Prostate gland (tissue), 2 donors: ENCODE data around the gene CSMD2. TPM values are rescaled to one million over a fixed set of nuclear protein-coding genes. Genes with fewer than 3 reads are reported as not detected.
A peak's percentile ranks its signal among the peaks of the same experiment; 100 is the strongest.

Experiments used
- DNase-seq: peaks from one replicate; pipeline ENCODE4 v3.0.0-alpha.2; 2019; ENCODE audit warnings: low spot score
- H3K27ac ChIP-seq, 2 donors: fragments of 200-600 bp; sonication (generic); 2 replicates each; pipeline ENCODE4 v1.5.1; 2017 to 2019
- H3K27me3 ChIP-seq: fragments of 200-600 bp; sonication (generic); replicated peaks from 2 replicates; pipeline ENCODE4 v1.5.1; 2019; ENCODE audit not compliant: insufficient read depth
- H3K36me3 ChIP-seq, 2 donors: fragments of 200-600 bp; sonication (generic); 1 replicate in 1 of 2; 2 replicates in 1 of 2; pipeline versions ENCODE4 v1.5.1 to v1.8.1; 2017 to 2019
- H3K4me1 ChIP-seq: fragments of 200-600 bp; sonication (generic); replicated peaks from 2 replicates; pipeline ENCODE4 v1.5.1; 2019
- H3K4me3 ChIP-seq, 2 donors: fragments of 200-600 bp; sonication (generic); 2 replicates each; pipeline ENCODE4 v1.5.1; 2017 to 2019
- H3K9me3 ChIP-seq: fragments of 200-600 bp; sonication (generic); 2 replicates; pipeline ENCODE4 v1.5.1; 2017
- POLR2A ChIP-seq: fragments of 450-650 bp; IDR thresholded peaks from one replicate; pipeline ENCODE4 v1.6.1; 2016; ENCODE audit warnings: antibody characterized with exemption, mild to moderate bottlenecking
- POLR2AphosphoS5 ChIP-seq: sonication (generic); formaldehyde crosslinking; IDR thresholded peaks from one replicate; pipeline ENCODE4 v1.6.1; 2017; ENCODE audit warnings: antibody characterized with exemption
- WGBS: methylation state at CpG from one replicate; pipeline ENCODE4 v1.1.5; 2018; 5-methylcytosine and 5-hydroxymethylcytosine counted together
- intact Hi-C: fragments of 100-400 bp; cut with DNase I; formaldehyde crosslinking; loops from one replicate; pipeline ENCODE4 v1.14.2; 2022
- total RNA-seq, 2 donors: library from RNA; depleted of rRNA; stranded (reverse); fragments of >200 nt; gene quantifications; one replicate each; pipeline ENCODE4 v1.1.0, GENCODE V29; 2016
- TF ChIP-seq, protein P1 (sequence below), 4 experiments: fragments of 200-600 bp in 2 of 4; fragments of 450-650 bp in 2 of 4; sonication (generic) in 2 of 4; IDR thresholded peaks; 1 replicate in 3 of 4; 2 replicates in 1 of 4; pipeline ENCODE4 v1.5.1; 2016 to 2019; ENCODE audit warnings: antibody characterized with exemption in 4 of 4, mild to moderate bottlenecking in 2 of 4, moderate library complexity in 2 of 4

CSMD2 gene
- total RNA-seq, 2 donors from 2014 or later: 0.14 to 5.5 TPM

DNA sequence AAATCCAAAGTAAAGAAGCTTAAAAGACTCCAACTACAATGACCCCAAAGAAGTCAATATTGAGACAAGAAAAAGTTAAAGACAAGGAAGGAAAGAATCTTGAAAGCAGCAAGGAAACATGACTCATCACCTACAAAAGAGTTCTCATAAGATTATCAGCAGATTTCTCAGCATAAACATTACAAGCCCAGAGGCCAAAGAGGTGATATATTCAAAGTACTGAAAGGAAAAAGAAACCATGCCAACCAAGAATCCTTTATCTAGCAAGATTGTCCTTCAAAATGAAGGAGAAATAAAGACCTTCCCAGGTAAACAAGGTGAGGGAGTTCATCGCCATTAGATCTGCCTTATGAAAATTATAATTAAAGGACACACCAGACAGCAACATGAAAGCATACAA lies 49.8 kb downstream of the CSMD2 start:
- DNase-seq: no peak
- TF ChIP-seq, protein P1, sequence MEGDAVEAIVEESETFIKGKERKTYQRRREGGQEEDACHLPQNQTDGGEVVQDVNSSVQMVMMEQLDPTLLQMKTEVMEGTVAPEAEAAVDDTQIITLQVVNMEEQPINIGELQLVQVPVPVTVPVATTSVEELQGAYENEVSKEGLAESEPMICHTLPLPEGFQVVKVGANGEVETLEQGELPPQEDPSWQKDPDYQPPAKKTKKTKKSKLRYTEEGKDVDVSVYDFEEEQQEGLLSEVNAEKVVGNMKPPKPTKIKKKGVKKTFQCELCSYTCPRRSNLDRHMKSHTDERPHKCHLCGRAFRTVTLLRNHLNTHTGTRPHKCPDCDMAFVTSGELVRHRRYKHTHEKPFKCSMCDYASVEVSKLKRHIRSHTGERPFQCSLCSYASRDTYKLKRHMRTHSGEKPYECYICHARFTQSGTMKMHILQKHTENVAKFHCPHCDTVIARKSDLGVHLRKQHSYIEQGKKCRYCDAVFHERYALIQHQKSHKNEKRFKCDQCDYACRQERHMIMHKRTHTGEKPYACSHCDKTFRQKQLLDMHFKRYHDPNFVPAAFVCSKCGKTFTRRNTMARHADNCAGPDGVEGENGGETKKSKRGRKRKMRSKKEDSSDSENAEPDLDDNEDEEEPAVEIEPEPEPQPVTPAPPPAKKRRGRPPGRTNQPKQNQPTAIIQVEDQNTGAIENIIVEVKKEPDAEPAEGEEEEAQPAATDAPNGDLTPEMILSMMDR (IDR thresholded peaks at IDR 0.05): no peak
- TF ChIP-seq POLR2A (no peak), POLR2AphosphoS5 (no peak)
- Histone ChIP-seq H3K36me3 (no peaks in the 10 kb centered on the region), H3K27me3 (no peaks in the 10 kb centered on the region), H3K4me3 (no peak overlapping the region), H3K9me3 (no peaks in the 10 kb centered on the region), H3K4me1 (no peaks in the 10 kb centered on the region), H3K27ac (no peak overlapping the region)
- 92% methylated on average over 1 of the region's 1 CpG for WGBS
- intact Hi-C loops: no loop called here

DNA sequence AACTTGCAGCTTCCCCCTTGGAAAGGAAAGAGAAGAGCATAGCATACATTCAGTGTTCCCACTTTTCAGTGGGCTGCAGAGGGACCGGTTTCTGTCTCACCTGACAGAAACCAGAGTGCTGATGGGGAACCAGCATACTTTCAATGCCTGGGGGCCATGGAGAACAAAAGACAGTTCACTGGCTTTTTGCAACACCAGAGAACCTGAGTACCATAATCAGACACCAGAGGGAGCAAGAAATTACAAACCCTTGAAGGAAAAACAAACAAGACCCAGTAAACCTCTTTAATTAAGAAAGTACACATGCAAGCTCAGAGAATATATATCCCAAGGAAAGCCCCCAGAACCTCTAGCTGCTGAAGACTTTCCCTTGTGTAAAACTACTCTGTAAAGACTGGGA lies 51.1 kb downstream of the CSMD2 start:
- no peak overlapping the region for H3K27ac ChIP-seq
- H3K4me3 ChIP-seq: no peak overlapping the region
- H3K27me3 ChIP-seq: no peaks in the 10 kb centered on the region
- no peaks in the 10 kb centered on the region for H3K36me3 ChIP-seq
- intact Hi-C loops: no loop called here
- H3K9me3 ChIP-seq: no peaks in the 10 kb centered on the region
- WGBS: 31% methylated on average over 1 of the region's 1 CpG
- TF ChIP-seq, protein P1 (IDR thresholded peaks at IDR 0.05): peak in 3 of 4 experiments; percentile 19 to 34 (median 23)
- no peak for TF ChIP-seq POLR2AphosphoS5
- H3K4me1 ChIP-seq: no peaks in the 10 kb centered on the region
- no peak for DNase-seq

DNA sequence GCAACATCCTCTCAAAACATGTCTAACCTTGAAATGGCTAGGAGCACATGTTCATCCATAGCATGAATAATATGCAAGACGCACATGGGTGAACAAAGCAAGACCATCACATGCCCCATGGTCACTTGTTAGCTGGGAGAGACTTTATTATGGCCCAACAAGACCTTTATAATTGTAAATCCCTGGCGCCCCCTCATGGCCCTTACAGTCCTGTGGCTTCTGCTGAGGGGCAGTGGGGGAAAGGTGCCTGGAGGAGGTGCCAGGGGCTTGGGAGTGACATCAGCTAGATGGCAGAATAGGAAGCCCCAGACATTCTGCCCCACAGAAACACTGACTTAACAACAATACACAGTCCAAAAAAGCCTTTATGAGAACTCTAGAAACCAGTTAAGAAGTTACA lies 51.7 kb downstream of the CSMD2 start:
- Histone ChIP-seq H3K27me3 (no peaks in the 10 kb centered on the region), H3K9me3 (no peaks in the 10 kb centered on the region), H3K4me3 (no peak overlapping the region), H3K36me3 (no peaks in the 10 kb centered on the region), H3K27ac (no peak overlapping the region), H3K4me1 (no peaks in the 10 kb centered on the region)
- intact Hi-C loops: no loop called here
- WGBS: 35% methylated on average over 2 of the region's 2 CpGs
- TF ChIP-seq, protein P1 (IDR thresholded peaks at IDR 0.05): no peak
- TF ChIP-seq POLR2A: no peak
- TF ChIP-seq POLR2AphosphoS5: no peak
- no peak for DNase-seq

DNA sequence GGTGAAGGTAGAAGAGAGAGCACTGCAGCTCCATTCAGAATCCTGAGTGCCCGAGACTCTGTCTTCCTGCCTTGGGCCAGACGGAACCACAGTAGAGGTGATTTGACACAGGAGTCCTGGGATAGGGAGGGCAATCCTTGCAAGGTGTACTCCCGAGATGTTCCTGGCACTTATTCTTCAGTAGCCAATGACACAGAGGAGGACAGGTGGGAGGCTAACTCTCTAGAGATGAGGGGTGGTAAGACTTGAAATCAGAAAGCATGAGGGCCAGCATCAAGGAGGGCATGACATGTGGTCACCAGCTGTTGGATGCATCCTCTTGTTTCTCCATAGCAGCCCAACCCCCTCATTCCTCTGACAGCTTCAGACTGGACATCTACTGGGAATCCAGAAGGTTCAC lies 56.3 kb downstream of the CSMD2 start:
- Histone ChIP-seq H3K27me3 (no peaks in the 10 kb centered on the region), H3K36me3 (no peaks in the 10 kb centered on the region), H3K9me3 (no peaks in the 10 kb centered on the region), H3K4me1 (no peaks in the 10 kb centered on the region), H3K27ac (no peak overlapping the region), H3K4me3 (no peak overlapping the region)
- no peak for DNase-seq
- WGBS: 81% methylated on average over 3 of the region's 3 CpGs
- intact Hi-C loops: no loop called here
- TF ChIP-seq POLR2A (no peak), POLR2AphosphoS5 (no peak)
- TF ChIP-seq, protein P1 (IDR thresholded peaks at IDR 0.05): no peak

DNA sequence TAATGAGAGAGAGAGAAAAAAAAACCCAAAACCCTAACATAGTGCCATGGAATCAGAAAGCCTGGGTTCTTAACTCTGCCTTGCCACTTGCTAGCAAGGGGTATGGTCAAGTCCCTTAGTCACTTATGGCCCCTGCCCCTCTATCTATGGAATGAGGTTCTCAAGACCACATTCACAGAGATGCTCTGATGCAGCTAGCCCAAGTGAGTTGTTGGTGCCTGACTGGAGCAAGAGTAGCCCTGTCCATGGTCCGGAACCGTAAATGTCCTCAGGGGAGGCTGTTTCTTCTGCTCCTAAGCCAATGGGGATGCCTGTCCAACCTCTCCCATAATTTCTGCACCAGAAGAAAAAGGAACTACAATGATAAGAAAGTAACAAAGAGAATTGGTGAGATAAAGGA lies 56.8 kb downstream of the CSMD2 start:
- intact Hi-C loops: no loop called here
- 52% methylated on average over 2 of the region's 2 CpGs for WGBS
- no peak overlapping the region for H3K4me3 ChIP-seq
- DNase-seq: no peak
- no peaks in the 10 kb centered on the region for H3K27me3 ChIP-seq
- no peak overlapping the region for H3K27ac ChIP-seq
- no peaks in the 10 kb centered on the region for H3K36me3 ChIP-seq
- H3K9me3 ChIP-seq: no peaks in the 10 kb centered on the region
- TF ChIP-seq POLR2AphosphoS5 (no peak), POLR2A (no peak)
- TF ChIP-seq, protein P1 (IDR thresholded peaks at IDR 0.05): no peak
- no peaks in the 10 kb centered on the region for H3K4me1 ChIP-seq
